MM.1S (cell line): ENCODE results near the gene IL1RAP.

Source experiments
- DNase-seq: peaks from one replicate; pipeline ENCODE4 v3.0.0-alpha.2; 2015
- H2AFZ ChIP-seq: fragments of 300-600 bp; sonication (generic); 2 replicates; pipeline ENCODE4 v1.6.0; 2016; ENCODE audit warnings: antibody characterized with exemption, low read length
- H3F3A ChIP-seq: fragments of 300-600 bp; sonication (generic); 2 replicates; pipeline ENCODE4 v1.6.1; 2016; ENCODE audit warnings: mild to moderate bottlenecking, antibody characterized with exemption, low read length, moderate library complexity, mixed read lengths; ENCODE audit not compliant: insufficient read depth
- H3K27ac ChIP-seq: fragments of 300-600 bp; sonication (generic); 2 replicates; pipeline ENCODE4 v1.5.1; 2016; ENCODE audit warnings: mild to moderate bottlenecking, low read length
- H3K27me3 ChIP-seq: fragments of 300-600 bp; sonication (generic); replicated peaks from 2 replicates; pipeline ENCODE4 v1.6.0; 2016; ENCODE audit warnings: low read length; ENCODE audit not compliant: insufficient read depth
- H3K36me3 ChIP-seq: fragments of 300-600 bp; sonication (generic); replicated peaks from 2 replicates; pipeline ENCODE4 v1.6.1; 2016; ENCODE audit warnings: mild to moderate bottlenecking, low read length, mixed read lengths; ENCODE audit not compliant: insufficient read depth
- H3K4me1 ChIP-seq: fragments of 300-600 bp; sonication (generic); 2 replicates; pipeline ENCODE4 v1.6.1; 2016; ENCODE audit warnings: low read length, mixed read lengths
- H3K4me2 ChIP-seq: fragments of 300-600 bp; sonication (generic); 2 replicates; pipeline ENCODE4 v1.6.0; 2016; ENCODE audit warnings: low read depth, low read length
- H3K4me3 ChIP-seq: fragments of 300-600 bp; sonication (generic); 2 replicates; pipeline ENCODE4 v1.5.1; 2016; ENCODE audit warnings: low read length, mixed read lengths
- H3K79me2 ChIP-seq: fragments of 300-600 bp; sonication (generic); 2 replicates; pipeline ENCODE4 v1.6.1; 2016; ENCODE audit warnings: mixed run types, low read length, mixed read lengths
- H3K9ac ChIP-seq: fragments of 300-600 bp; sonication (generic); 2 replicates; pipeline ENCODE4 v1.6.1; 2016; ENCODE audit warnings: low read length, mixed read lengths
- H3K9me2 ChIP-seq: fragments of 300-600 bp; sonication (generic); replicated peaks from 2 replicates; pipeline ENCODE4 v1.6.1; 2016; ENCODE audit warnings: mild to moderate bottlenecking, low read length, mixed read lengths; ENCODE audit not compliant: insufficient read depth
- H3K9me3 ChIP-seq: fragments of 300-600 bp; sonication (generic); replicated peaks from 2 replicates; pipeline ENCODE4 v1.6.1; 2016; ENCODE audit warnings: mild to moderate bottlenecking, low read length, mixed read lengths; ENCODE audit not compliant: insufficient read depth
- H4K20me1 ChIP-seq: fragments of 300-600 bp; sonication (generic); 2 replicates; pipeline ENCODE4 v1.6.1; 2016; ENCODE audit warnings: mild to moderate bottlenecking, low read length, moderate library complexity, mixed read lengths; ENCODE audit not compliant: insufficient read depth
- EZH2 ChIP-seq: fragments of 300-600 bp; sonication (generic); optimal IDR thresholded peaks from 2 replicates; pipeline ENCODE3; 2017; ENCODE audit warnings: low read depth, mild to moderate bottlenecking, antibody characterized with exemption, low read length, mixed read lengths
- EZH2phosphoT487 ChIP-seq: fragments of 300-600 bp; sonication (generic); IDR thresholded peaks from 2 replicates; pipeline ENCODE4 v1.6.1; 2018; ENCODE audit warnings: antibody characterized with exemption, low read length
- TF ChIP-seq, protein P1 (sequence below): fragments of 300-600 bp; sonication (generic); IDR thresholded peaks from 2 replicates; pipeline ENCODE4 v1.5.1; 2016; ENCODE audit warnings: antibody characterized with exemption, low read length, mixed read lengths

IL1RAP gene

DNA sequence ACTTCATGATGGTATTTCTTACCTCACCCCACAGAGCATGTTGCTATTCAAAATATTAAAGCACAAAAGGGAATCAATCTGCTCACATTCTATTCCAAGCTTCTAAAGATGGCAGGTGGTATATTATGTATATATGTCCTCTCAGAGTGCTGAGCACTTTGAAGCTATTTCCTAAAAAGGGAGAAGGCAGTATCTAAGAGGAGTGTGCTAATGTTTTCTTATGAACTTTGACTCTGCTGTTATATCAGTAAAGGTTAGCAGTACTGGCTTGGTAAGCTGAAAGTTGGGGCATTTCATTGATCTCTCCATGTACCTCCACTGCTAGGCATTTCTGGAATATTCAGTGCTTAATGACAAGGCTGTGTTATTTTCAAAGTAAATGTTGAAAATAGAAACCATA is 43.4 kb downstream of the IL1RAP start:
- no peak overlapping the region for H2AFZ ChIP-seq
- no peak for TF ChIP-seq EZH2
- no peaks in the 10 kb centered on the region for H3K9me3 ChIP-seq
- no peak overlapping the region for H3K4me2 ChIP-seq
- H3K9me2 ChIP-seq: no peaks in the 10 kb centered on the region
- H3K27ac ChIP-seq: no peak overlapping the region
- H3F3A ChIP-seq: no peaks in the 10 kb centered on the region
- no peak for DNase-seq
- peaks cover 13% of the 10 kb centered on the region; the same call in 1 of the 2 replicates for H3K4me1 ChIP-seq
- no peaks in the 10 kb centered on the region for H3K79me2 ChIP-seq
- no peak overlapping the region for H3K9ac ChIP-seq
- H3K36me3 ChIP-seq: no peaks in the 10 kb centered on the region
- H3K27me3 ChIP-seq: no peaks in the 10 kb centered on the region
- no peak overlapping the region for H3K4me3 ChIP-seq
- no peaks in the 10 kb centered on the region for H4K20me1 ChIP-seq

DNA sequence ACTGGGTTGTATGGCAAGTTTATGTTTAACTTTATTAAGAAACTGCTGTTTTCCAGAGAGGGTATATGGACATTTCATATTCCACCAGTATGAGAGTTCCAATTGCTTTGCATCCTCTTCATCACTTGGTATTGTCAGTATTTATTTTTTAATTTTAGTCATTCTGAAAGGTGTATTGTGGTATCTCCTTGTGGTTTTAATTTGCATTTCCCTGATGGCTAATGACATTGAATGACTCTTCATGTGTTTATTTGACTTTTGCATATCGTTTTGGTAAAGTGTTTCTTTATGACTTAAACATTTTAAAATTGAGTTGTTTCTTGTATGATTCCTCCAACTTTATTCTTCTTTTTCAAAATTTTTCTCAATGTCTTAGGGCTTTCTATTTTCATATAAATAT is 44.4 kb downstream of the IL1RAP start:
- H3K9me3 ChIP-seq: no peaks in the 10 kb centered on the region
- no peak overlapping the region for H3K4me3 ChIP-seq
- no peaks in the 10 kb centered on the region for H3F3A ChIP-seq
- H3K4me1 ChIP-seq: peaks cover 20% of the 10 kb centered on the region
- TF ChIP-seq EZH2phosphoT487 (no peak), EZH2 (no peak)
- TF ChIP-seq, protein P1, sequence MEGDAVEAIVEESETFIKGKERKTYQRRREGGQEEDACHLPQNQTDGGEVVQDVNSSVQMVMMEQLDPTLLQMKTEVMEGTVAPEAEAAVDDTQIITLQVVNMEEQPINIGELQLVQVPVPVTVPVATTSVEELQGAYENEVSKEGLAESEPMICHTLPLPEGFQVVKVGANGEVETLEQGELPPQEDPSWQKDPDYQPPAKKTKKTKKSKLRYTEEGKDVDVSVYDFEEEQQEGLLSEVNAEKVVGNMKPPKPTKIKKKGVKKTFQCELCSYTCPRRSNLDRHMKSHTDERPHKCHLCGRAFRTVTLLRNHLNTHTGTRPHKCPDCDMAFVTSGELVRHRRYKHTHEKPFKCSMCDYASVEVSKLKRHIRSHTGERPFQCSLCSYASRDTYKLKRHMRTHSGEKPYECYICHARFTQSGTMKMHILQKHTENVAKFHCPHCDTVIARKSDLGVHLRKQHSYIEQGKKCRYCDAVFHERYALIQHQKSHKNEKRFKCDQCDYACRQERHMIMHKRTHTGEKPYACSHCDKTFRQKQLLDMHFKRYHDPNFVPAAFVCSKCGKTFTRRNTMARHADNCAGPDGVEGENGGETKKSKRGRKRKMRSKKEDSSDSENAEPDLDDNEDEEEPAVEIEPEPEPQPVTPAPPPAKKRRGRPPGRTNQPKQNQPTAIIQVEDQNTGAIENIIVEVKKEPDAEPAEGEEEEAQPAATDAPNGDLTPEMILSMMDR: no peak
- no peak overlapping the region for H3K27ac ChIP-seq
- H3K36me3 ChIP-seq: no peaks in the 10 kb centered on the region
- no peaks in the 10 kb centered on the region for H4K20me1 ChIP-seq
- H2AFZ ChIP-seq: no peak overlapping the region
- H3K9me2 ChIP-seq: no peaks in the 10 kb centered on the region
- DNase-seq: no peak
- peak overlapping the region; percentile 7; the same call in 1 of the 2 replicates for H3K4me2 ChIP-seq
- H3K79me2 ChIP-seq: no peaks in the 10 kb centered on the region
- no peak overlapping the region for H3K9ac ChIP-seq
- H3K27me3 ChIP-seq: no peaks in the 10 kb centered on the region

DNA sequence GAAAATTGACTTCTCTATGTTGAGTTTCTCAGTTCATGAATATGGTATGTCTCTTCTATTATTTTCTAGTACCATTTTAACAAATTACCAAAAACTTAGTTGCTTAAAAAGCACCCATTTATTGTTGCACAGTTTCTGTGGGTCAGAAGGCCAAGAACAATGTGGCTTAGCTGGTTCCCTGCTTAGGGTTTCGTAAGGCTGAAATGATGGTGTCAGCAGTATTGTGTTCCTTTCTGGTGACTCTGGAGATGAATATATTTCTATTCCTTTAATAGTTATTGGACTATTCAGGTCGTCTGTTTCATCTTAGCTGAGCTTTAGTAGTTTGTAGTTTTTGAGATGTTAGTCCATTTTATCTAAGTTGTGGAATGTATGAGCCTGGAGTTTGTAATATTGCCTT is 44.9 kb downstream of the IL1RAP start:
- Histone ChIP-seq H3K4me2 (peak overlapping the region; percentile 7; the same call in 1 of the 2 replicates), H3K9ac (no peak overlapping the region), H3K9me2 (no peaks in the 10 kb centered on the region), H3K4me3 (no peak overlapping the region), H3K27ac (no peak overlapping the region), H4K20me1 (no peaks in the 10 kb centered on the region), H3K9me3 (no peaks in the 10 kb centered on the region), H2AFZ (no peak overlapping the region), H3K4me1 (peaks cover 21% of the 10 kb centered on the region), H3K27me3 (no peaks in the 10 kb centered on the region), H3K36me3 (no peaks in the 10 kb centered on the region), H3F3A (no peaks in the 10 kb centered on the region), H3K79me2 (no peaks in the 10 kb centered on the region)
- TF ChIP-seq, protein P1: no peak
- TF ChIP-seq EZH2: no peak
- TF ChIP-seq EZH2phosphoT487: no peak
- peak; percentile 75 for DNase-seq

DNA sequence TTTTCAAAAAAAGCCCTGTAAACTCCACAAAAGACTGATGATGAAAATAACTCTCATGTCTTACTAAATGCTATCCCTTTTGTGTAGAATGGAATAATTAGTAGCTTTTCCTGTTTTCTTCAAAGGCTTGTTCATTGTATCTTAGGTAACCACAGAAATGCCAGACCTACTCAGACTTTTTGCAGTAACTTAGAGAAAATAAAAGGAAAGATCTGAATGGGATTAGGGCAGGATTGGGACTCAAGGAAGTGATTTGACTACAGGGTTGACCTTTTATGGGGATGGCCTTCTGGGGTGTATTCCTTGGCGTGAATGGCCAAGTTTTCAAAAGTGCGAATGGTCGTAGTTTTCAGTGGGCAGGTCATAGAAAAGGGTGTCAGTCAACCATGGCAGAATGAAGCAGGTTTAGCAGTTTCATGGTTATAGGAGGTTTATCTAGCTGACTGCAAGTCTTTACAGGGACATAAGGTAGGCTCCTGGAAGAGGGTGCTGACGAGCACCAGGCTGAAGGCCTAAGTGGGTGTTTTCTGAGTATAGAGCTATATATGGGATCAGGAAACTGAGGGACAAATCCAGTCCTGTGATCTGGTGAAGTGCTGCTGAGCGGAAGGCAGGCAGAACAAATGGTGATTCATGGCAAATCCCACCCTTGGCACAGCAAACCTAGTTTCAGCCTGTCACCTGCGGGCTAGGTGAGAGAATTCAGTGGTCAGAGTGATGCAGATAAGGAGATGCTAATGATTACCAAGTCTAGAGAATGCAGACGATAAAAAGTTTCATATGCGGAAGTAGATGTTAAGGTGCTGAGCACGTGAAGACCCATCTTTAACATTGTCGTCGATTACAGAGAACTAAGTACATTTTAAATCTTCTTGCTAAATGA is 46.4 kb downstream of the IL1RAP start:
- no peaks in the 10 kb centered on the region for H3K79me2 ChIP-seq
- no peak overlapping the region for H2AFZ ChIP-seq
- H3K4me2 ChIP-seq: no peak overlapping the region
- no peaks in the 10 kb centered on the region for H4K20me1 ChIP-seq
- H3K27me3 ChIP-seq: no peaks in the 10 kb centered on the region
- H3K9me3 ChIP-seq: no peaks in the 10 kb centered on the region
- no peak overlapping the region for H3K4me3 ChIP-seq
- no peaks in the 10 kb centered on the region for H3K9me2 ChIP-seq
- no peak overlapping the region for H3K9ac ChIP-seq
- H3F3A ChIP-seq: no peaks in the 10 kb centered on the region
- peaks cover 21% of the 10 kb centered on the region for H3K4me1 ChIP-seq
- H3K27ac ChIP-seq: no peak overlapping the region
- TF ChIP-seq EZH2phosphoT487 (no peak), EZH2 (no peak)
- TF ChIP-seq, protein P1: no peak
- no peak for DNase-seq
- no peaks in the 10 kb centered on the region for H3K36me3 ChIP-seq
